Esophagus squamous epithelium (tissue), 4 donors: Measurements from ENCODE around the gene LTK.

Experiments used
- CTCF ChIP-seq, 6 experiments: fragments of 450-650 bp in 4 of 6; fragments of 200-600 bp in 2 of 6; sonication (generic) in 2 of 6; IDR thresholded peaks; one replicate each; pipeline ENCODE4 v1.5.1; 2016 to 2019; ENCODE audit warnings: antibody characterized with exemption in 6 of 6, mild to moderate bottlenecking in 4 of 6, moderate library complexity in 4 of 6
- POLR2A ChIP-seq, 4 donors: fragments of 450-650 bp; IDR thresholded peaks; one replicate each; pipeline ENCODE4 v1.6.1; 2017; ENCODE audit warnings: antibody characterized with exemption in 4 of 4, mild to moderate bottlenecking in 4 of 4, moderate library complexity in 3 of 4

GRCh38 chr15:41483519-41483918, 30.1 kb downstream of the LTK start:
- TF ChIP-seq CTCF (IDR thresholded peaks at IDR 0.05) = no peak
- TF ChIP-seq POLR2A (IDR thresholded peaks at IDR 0.05) = no peak
